ENCODE measurements around the gene ATG16L1. TPM values are rescaled to one million over a fixed set of nuclear protein-coding genes. Genes with fewer than 3 reads are reported as not detected.

Gene ATG16L1
- total RNA-seq, 3 donors from 2014 or later (not counting 1 experiment from before 2014, with no cell fraction given), result 106 to 142 (median 117) TPM

DNA sequence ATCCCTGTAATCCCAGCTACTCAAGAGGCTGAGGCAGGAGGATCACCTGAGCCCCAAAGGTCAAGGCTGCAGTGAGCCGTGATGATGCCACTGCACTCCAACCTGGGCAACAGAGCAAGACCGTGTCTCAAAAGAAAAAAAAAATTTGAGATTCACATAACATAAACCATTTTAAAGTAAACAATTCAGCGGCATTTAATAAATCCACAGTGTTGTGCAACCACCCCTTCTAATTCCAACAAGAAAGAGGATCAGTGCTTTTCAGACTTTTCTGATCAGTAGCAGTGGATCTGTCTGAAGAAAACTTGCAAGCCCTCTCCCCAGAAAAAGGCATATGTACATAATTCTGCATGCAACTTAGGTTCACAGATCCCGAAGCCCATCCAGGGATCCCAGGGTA, 48.9 kb downstream of the ATG16L1 start:
- no peak overlapping the region for H3K4me3 Mint-ChIP-seq
- H3K4me1 Mint-ChIP-seq, result peaks cover 0 to 8% of the 10 kb centered on the region in 2 donors
- intact Hi-C loops (cut with micrococcal nuclease), result no loop called here
- WGBS (ENCODE audit: insufficient coverage), result 90% methylated on average over 4 of the region's 4 CpGs
- H3K27ac ChIP-seq (ENCODE audit: low read length), result no peak overlapping the region
- no peaks in the 10 kb centered on the region for H3K4me1 ChIP-seq (ENCODE audit: control insufficient read depth, insufficient read depth, low read length)
- H3K9me3 ChIP-seq (ENCODE audit: control insufficient read depth, insufficient read depth, low read length), result no peaks in the 10 kb centered on the region
- H3K36me3 ChIP-seq (ENCODE audit: control insufficient read depth, insufficient read depth, low read length), result peaks cover 8% of the 10 kb centered on the region
- peaks cover 2% of the 10 kb centered on the region for H3K36me3 Mint-ChIP-seq
- no peak overlapping the region for H3K27ac Mint-ChIP-seq
- H3K27me3 Mint-ChIP-seq (ENCODE audit: low read depth in 2 of 2), result no peaks in the 10 kb centered on the region
- no peaks in the 10 kb centered on the region for H3K27me3 ChIP-seq (ENCODE audit: control insufficient read depth, insufficient read depth, low read length)
- DNase-seq (no peak), ATAC-seq (no peak)
- TF ChIP-seq, protein P1, sequence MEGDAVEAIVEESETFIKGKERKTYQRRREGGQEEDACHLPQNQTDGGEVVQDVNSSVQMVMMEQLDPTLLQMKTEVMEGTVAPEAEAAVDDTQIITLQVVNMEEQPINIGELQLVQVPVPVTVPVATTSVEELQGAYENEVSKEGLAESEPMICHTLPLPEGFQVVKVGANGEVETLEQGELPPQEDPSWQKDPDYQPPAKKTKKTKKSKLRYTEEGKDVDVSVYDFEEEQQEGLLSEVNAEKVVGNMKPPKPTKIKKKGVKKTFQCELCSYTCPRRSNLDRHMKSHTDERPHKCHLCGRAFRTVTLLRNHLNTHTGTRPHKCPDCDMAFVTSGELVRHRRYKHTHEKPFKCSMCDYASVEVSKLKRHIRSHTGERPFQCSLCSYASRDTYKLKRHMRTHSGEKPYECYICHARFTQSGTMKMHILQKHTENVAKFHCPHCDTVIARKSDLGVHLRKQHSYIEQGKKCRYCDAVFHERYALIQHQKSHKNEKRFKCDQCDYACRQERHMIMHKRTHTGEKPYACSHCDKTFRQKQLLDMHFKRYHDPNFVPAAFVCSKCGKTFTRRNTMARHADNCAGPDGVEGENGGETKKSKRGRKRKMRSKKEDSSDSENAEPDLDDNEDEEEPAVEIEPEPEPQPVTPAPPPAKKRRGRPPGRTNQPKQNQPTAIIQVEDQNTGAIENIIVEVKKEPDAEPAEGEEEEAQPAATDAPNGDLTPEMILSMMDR (IDR thresholded peaks at IDR 0.05), result no peak
- no peaks in the 10 kb centered on the region for H3K9me3 Mint-ChIP-seq
- no peak overlapping the region for H3K4me3 ChIP-seq (ENCODE audit: low read length)

DNA sequence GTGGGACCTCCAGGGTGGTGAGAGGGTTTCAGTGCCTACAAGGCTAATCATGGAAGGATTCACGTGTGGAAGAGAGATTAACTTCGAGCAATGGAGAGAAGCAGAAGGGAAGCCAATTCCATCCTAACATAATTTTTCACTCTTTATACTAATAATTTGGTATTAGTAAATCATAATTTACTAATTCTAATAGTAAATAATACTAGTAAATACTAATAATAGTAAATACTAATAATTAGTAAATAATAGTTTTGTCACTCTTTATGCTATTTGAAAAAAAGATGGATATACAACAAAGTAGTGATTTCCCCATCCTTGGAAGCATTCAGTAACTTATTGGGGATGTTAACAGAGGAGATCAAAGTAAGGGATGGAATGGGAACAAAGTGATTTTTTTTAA, 49.8 kb downstream of the ATG16L1 start:
- peaks cover 0 to 13% of the 10 kb centered on the region in 2 donors for H3K4me1 Mint-ChIP-seq
- Histone ChIP-seq H3K27me3 (ENCODE audit: control insufficient read depth, insufficient read depth, low read length) (no peaks in the 10 kb centered on the region), H3K27ac (ENCODE audit: low read length) (no peak overlapping the region), H3K4me3 (ENCODE audit: low read length) (no peak overlapping the region), H3K36me3 (ENCODE audit: control insufficient read depth, insufficient read depth, low read length) (peaks cover under 1% of the 10 kb centered on the region), H3K4me1 (ENCODE audit: control insufficient read depth, insufficient read depth, low read length) (no peaks in the 10 kb centered on the region), H3K9me3 (ENCODE audit: control insufficient read depth, insufficient read depth, low read length) (no peaks in the 10 kb centered on the region)
- DNase-seq (no peak), ATAC-seq (no peak)
- H3K27me3 Mint-ChIP-seq (ENCODE audit: low read depth in 2 of 2), result no peaks in the 10 kb centered on the region
- 80% methylated on average over 1 of the region's 2 CpGs for whole genome bisulfite sequencing (ENCODE audit: insufficient coverage)
- H3K27ac Mint-ChIP-seq, result no peak overlapping the region
- no peaks in the 10 kb centered on the region for H3K36me3 Mint-ChIP-seq
- intact Hi-C loops (cut with micrococcal nuclease), result no loop called here
- TF ChIP-seq, protein P1 (IDR thresholded peaks at IDR 0.05), result no peak
- H3K9me3 Mint-ChIP-seq, result no peaks in the 10 kb centered on the region
- H3K4me3 Mint-ChIP-seq, result no peak overlapping the region

DNA sequence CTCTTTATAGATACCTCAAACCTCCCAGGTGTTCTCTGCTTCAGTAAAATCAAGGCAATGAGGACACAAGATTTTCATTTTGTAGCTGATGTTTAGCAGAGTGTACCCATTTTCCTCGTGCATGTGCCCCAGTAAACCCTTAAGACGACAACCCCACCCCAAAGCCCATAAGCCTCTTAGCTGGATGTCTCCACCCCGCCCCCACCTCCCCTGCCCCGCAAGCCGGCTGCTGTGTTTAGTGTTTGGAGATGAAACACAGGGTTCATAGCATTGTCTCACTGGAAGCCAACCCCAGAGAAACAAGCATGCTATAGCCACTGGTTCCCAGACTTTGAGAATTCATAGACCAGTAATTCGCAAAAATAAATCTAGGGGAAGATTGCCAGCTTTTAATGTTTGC, 50.3 kb downstream of the ATG16L1 start:
- intact Hi-C loops (cut with micrococcal nuclease), result no loop called here
- Histone ChIP-seq H3K27ac (ENCODE audit: low read length) (no peak overlapping the region), H3K4me1 (ENCODE audit: control insufficient read depth, insufficient read depth, low read length) (no peaks in the 10 kb centered on the region), H3K4me3 (ENCODE audit: low read length) (no peak overlapping the region), H3K27me3 (ENCODE audit: control insufficient read depth, insufficient read depth, low read length) (no peaks in the 10 kb centered on the region), H3K36me3 (ENCODE audit: control insufficient read depth, insufficient read depth, low read length) (no peaks in the 10 kb centered on the region), H3K9me3 (ENCODE audit: control insufficient read depth, insufficient read depth, low read length) (no peaks in the 10 kb centered on the region)
- H3K4me3 Mint-ChIP-seq, result no peak overlapping the region
- TF ChIP-seq, protein P1 (IDR thresholded peaks at IDR 0.05), result no peak
- H3K36me3 Mint-ChIP-seq, result no peaks in the 10 kb centered on the region
- no peaks in the 10 kb centered on the region for H3K9me3 Mint-ChIP-seq
- 93% methylated on average over 4 of the region's 6 CpGs for WGBS (ENCODE audit: insufficient coverage)
- no peak overlapping the region for H3K27ac Mint-ChIP-seq
- DNase-seq (no peak), ATAC-seq (no peak)
- H3K27me3 Mint-ChIP-seq (ENCODE audit: low read depth in 2 of 2), result no peaks in the 10 kb centered on the region
- H3K4me1 Mint-ChIP-seq, result peaks cover 0 to 13% of the 10 kb centered on the region in 2 donors

DNA sequence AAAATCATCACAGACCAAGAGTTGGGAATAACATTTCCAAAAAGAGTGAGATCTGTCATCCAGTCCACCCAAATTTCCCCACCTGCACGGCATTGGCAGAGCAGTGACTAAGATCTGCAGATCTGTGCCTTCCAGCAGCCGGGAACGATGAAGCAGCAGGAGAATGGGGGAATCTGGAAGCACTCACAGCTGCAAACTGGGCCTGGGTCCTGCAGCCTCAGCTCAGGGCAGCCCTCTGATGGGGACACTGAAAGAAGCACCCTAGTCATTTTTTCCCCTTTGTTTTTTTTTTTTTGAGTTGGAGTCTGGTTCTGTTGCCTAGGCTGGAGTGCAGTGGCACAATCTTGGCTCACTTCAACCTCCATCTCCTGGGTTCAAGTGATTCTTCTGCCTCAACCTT, 51.8 kb downstream of the ATG16L1 start:
- Histone ChIP-seq H3K27me3 (ENCODE audit: control insufficient read depth, insufficient read depth, low read length) (no peaks in the 10 kb centered on the region), H3K9me3 (ENCODE audit: control insufficient read depth, insufficient read depth, low read length) (no peaks in the 10 kb centered on the region), H3K4me3 (ENCODE audit: low read length) (no peak overlapping the region), H3K36me3 (ENCODE audit: control insufficient read depth, insufficient read depth, low read length) (no peaks in the 10 kb centered on the region), H3K4me1 (ENCODE audit: control insufficient read depth, insufficient read depth, low read length) (no peaks in the 10 kb centered on the region), H3K27ac (ENCODE audit: low read length) (no peak overlapping the region)
- DNase-seq (no peak), ATAC-seq (no peak)
- Mint-ChIP-seq H3K4me1 (peaks cover 0 to 13% of the 10 kb centered on the region in 2 donors), H3K27ac (no peak overlapping the region), H3K27me3 (ENCODE audit: low read depth in 2 of 2) (no peaks in the 10 kb centered on the region), H3K9me3 (no peaks in the 10 kb centered on the region), H3K4me3 (no peak overlapping the region), H3K36me3 (no peaks in the 10 kb centered on the region)
- intact Hi-C loops (cut with micrococcal nuclease), result no loop called here
- TF ChIP-seq, protein P1 (IDR thresholded peaks at IDR 0.05), result no peak
- 95% methylated on average over 3 of the region's 3 CpGs for WGBS (ENCODE audit: insufficient coverage)

Measured in natural killer cell (primary cell).